Uterus (tissue), 4 donors: Measurements from ENCODE around the gene RBP5. TPM values are rescaled to one million over a fixed set of nuclear protein-coding genes. Genes with fewer than 3 reads are reported as not detected.

Source experiments
- DNase-seq, 2 donors: peaks; one replicate each; pipeline ENCODE4 v3.0.0-alpha.2; 2019 to 2020
- H3K27ac ChIP-seq, 2 donors: fragments of 200-600 bp; sonication (generic); 1 replicate in 1 of 2; 2 replicates in 1 of 2; pipeline ENCODE4 v1.5.1; 2016 to 2018
- H3K27me3 ChIP-seq, 2 donors: fragments of 200-600 bp; sonication (generic); one replicate each; pipeline ENCODE4 v1.5.1; 2018 to 2019; ENCODE audit warnings: control low read depth in 1 of 2
- H3K36me3 ChIP-seq, 2 donors: fragments of 200-600 bp; sonication (generic); one replicate each; pipeline ENCODE4 v1.5.1; 2019; ENCODE audit warnings: control low read depth in 1 of 2
- H3K4me1 ChIP-seq, 2 donors: fragments of 200-600 bp; sonication (generic); one replicate each; pipeline ENCODE4 v1.5.1; 2018 to 2019; ENCODE audit warnings: control low read depth in 1 of 2
- H3K4me3 ChIP-seq, 2 donors: fragments of 200-600 bp; sonication (generic); 1 replicate in 1 of 2; 2 replicates in 1 of 2; pipeline ENCODE4 v1.5.1; 2018 to 2019; ENCODE audit warnings: mild to moderate bottlenecking in 1 of 2
- H3K9me3 ChIP-seq, 2 donors: fragments of 200-600 bp; sonication (generic); one replicate each; pipeline ENCODE4 v1.5.1; 2019; ENCODE audit warnings: control low read depth in 1 of 2
- POLR2A ChIP-seq, 2 donors: fragments of 450-650 bp; IDR thresholded peaks; one replicate each; pipeline ENCODE4 v1.6.1; 2016; ENCODE audit warnings: antibody characterized with exemption in 2 of 2, mild to moderate bottlenecking in 1 of 2, moderate library complexity in 1 of 2
- intact Hi-C: fragments of 100-400 bp; cut with DNase I; formaldehyde crosslinking; loops from one replicate; pipeline ENCODE4 v1.15.1; 2023; ENCODE audit warnings: low total_unique reads
- total RNA-seq, 4 donors: library from RNA; depleted of rRNA in 3 of 4; stranded (reverse); fragments of >200 nt in 3 of 4; gene quantifications; one replicate each; pipeline versions ENCODE4 v1.1.0 to v1.2.4, GENCODE V29; 2014 to 2023
- TF ChIP-seq, protein P1 (sequence below), 4 experiments: fragments of 200-600 bp in 2 of 4; fragments of 450-650 bp in 2 of 4; sonication (generic) in 2 of 4; IDR thresholded peaks; one replicate each; pipeline ENCODE4 v1.5.1; 2016 to 2019; ENCODE audit warnings: antibody characterized with exemption in 4 of 4, mild to moderate bottlenecking in 2 of 4, moderate library complexity in 1 of 4
- donor health status: DM: yes; HTN: yes; CAD: no.

RBP5 gene
- total RNA-seq, 4 donors from 2014 or later = 2.4 to 26.5 (median 8.2) TPM; not detected in 1

- H3K9me3 ChIP-seq = no peaks in the 10 kb centered on the region
- no peak overlapping the region for H3K27ac ChIP-seq
- H3K4me3 ChIP-seq = no peak overlapping the region
- H3K36me3 ChIP-seq = no peaks in the 10 kb centered on the region
- intact Hi-C loops = no loop called here
- H3K27me3 ChIP-seq = no peaks in the 10 kb centered on the region
- no peak for DNase-seq
- H3K4me1 ChIP-seq = no peaks in the 10 kb centered on the region
- TF ChIP-seq, protein P1, sequence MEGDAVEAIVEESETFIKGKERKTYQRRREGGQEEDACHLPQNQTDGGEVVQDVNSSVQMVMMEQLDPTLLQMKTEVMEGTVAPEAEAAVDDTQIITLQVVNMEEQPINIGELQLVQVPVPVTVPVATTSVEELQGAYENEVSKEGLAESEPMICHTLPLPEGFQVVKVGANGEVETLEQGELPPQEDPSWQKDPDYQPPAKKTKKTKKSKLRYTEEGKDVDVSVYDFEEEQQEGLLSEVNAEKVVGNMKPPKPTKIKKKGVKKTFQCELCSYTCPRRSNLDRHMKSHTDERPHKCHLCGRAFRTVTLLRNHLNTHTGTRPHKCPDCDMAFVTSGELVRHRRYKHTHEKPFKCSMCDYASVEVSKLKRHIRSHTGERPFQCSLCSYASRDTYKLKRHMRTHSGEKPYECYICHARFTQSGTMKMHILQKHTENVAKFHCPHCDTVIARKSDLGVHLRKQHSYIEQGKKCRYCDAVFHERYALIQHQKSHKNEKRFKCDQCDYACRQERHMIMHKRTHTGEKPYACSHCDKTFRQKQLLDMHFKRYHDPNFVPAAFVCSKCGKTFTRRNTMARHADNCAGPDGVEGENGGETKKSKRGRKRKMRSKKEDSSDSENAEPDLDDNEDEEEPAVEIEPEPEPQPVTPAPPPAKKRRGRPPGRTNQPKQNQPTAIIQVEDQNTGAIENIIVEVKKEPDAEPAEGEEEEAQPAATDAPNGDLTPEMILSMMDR (IDR thresholded peaks at IDR 0.05) = no peak
- TF ChIP-seq POLR2A (IDR thresholded peaks at IDR 0.05) = no peak
Observed at GRCh38 chr12:7158781-7159609, 30.3 kb upstream of the RBP5 start.

DNA sequence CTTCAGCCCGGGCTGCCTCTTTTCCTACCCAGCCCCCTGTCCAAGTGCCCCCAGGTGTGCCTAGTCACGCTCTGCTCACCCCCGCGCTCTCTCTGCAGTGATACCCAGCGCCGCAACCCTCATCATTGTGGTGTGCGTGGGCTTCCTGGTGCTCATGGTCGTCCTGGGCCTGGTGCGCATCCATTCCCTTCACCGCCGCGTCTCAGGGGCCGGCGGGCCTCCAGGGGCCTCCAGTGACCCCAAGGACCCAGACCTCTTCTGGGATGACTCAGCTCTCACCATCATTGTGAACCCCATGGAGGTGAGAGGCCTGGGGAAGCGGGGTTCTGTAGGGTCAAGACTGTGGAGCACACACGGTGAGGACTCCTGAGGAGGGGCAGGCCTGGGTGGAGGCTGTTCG lies 28.7 kb upstream of the RBP5 start:
- Histone ChIP-seq H3K4me1 (no peaks in the 10 kb centered on the region), H3K27ac (no peak overlapping the region), H3K36me3 (no peaks in the 10 kb centered on the region), H3K27me3 (no peaks in the 10 kb centered on the region), H3K9me3 (no peaks in the 10 kb centered on the region), H3K4me3 (no peak overlapping the region)
- intact Hi-C loops = no loop called here
- no peak for TF ChIP-seq POLR2A (IDR thresholded peaks at IDR 0.05)
- TF ChIP-seq, protein P1 (IDR thresholded peaks at IDR 0.05) = no peak
- no peak for DNase-seq

GRCh38 chr12:7156259-7157197 lies 27.8 kb upstream of the RBP5 start:
- TF ChIP-seq, protein P1 (IDR thresholded peaks at IDR 0.05) = no peak
- TF ChIP-seq POLR2A (IDR thresholded peaks at IDR 0.05) = no peak

DNA sequence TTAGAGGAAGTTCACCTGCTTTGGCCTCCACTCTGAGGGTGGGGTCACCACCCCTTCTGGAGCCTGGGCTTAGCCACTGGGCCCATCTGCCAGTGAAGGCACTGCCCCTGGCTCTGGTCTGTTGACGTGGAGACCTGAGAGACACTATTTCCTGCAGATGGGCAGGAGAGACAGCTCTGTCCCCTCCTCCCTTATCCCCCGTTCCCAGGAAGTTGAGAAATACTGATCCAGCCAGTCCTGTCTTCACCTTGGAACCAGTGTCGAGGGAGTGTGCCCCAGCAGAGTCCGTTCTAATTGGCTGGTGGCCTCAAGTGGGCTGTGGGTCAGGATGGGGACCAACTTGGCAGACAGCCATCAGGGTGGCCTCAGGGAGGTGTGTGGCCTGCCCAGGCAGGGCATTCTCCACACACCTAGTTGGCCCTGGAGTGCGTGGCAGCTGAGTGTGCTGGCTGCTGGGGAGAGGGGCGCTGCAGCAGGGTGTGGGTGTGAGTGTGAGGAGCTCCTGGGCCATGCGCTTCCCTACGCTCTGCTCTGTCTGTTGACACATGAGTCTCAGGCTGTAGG lies 26.9 kb upstream of the RBP5 start:
- intact Hi-C loops = no loop called here
- Histone ChIP-seq H3K9me3 (no peaks in the 10 kb centered on the region), H3K27me3 (no peaks in the 10 kb centered on the region), H3K36me3 (no peaks in the 10 kb centered on the region), H3K4me3 (no peak overlapping the region), H3K4me1 (no peaks in the 10 kb centered on the region), H3K27ac (no peak overlapping the region)
- no peak for TF ChIP-seq POLR2A (IDR thresholded peaks at IDR 0.05)
- TF ChIP-seq, protein P1 (IDR thresholded peaks at IDR 0.05) = no peak
- no peak for DNase-seq

More at GRCh38 chr12:7156259-7157197, 27.8 kb upstream of the RBP5 start:
- intact Hi-C loops = no loop called here
- Histone ChIP-seq H3K27me3 (no peaks in the 10 kb centered on the region), H3K4me3 (no peak overlapping the region), H3K4me1 (no peaks in the 10 kb centered on the region), H3K27ac (no peak overlapping the region), H3K9me3 (no peaks in the 10 kb centered on the region), H3K36me3 (no peaks in the 10 kb centered on the region)
- no peak for DNase-seq
